Activated naive CD8-positive, alpha-beta T cell treated with anti-CD3 and anti-CD28 coated beads, Interleukin-2, amount 50 U/mL, for 24 hours (primary cell): Measurements from ENCODE around the gene FKBP3.

Experiments
- ATAC-seq: fragments of 150-1000 bp; cut with Tn5 transposase; one replicate; pipeline ENCODE4 v1.10.0; 2021
- DNase-seq: peaks from one replicate; pipeline ENCODE4 v3.0.0; 2021
- H3K27ac Mint-ChIP-seq: one replicate; pipeline ENCODE4 v1.8.0; 2021; ENCODE audit warnings: mild to moderate bottlenecking, mixed read lengths
- H3K27me3 Mint-ChIP-seq: one replicate; pipeline ENCODE4 v1.8.0; 2021; ENCODE audit warnings: mixed read lengths
- H3K36me3 Mint-ChIP-seq: one replicate; pipeline ENCODE4 v1.8.0; 2021; ENCODE audit warnings: low read depth, mixed read lengths
- H3K4me1 Mint-ChIP-seq: one replicate; pipeline ENCODE4 v1.8.0; 2021; ENCODE audit warnings: mixed read lengths
- H3K4me3 Mint-ChIP-seq: one replicate; pipeline ENCODE4 v1.8.0; 2021; ENCODE audit warnings: mild to moderate bottlenecking, moderate library complexity, mixed read lengths
- H3K9me3 Mint-ChIP-seq: one replicate; pipeline ENCODE4 v1.8.0; 2021; ENCODE audit warnings: mixed read lengths

The FKBP3 gene

DNA sequence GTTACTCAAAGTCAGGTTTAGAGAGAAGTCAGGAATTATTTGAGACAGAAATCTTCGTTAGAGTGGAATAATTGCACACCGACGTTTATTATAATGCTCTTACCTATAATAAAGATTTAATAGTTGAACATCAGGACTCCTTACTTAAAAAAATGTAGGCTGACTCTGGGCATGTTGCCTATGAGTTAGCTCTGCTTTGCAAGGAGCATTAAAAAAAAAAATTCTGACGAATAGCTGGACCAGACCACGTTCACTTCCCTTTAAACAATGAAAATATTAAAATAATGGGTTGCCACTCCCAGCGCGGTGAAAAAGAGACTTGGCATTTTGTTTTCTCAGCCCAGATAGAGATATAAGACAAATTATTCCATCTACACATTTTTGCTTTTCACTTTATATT, 875 bp upstream of the FKBP3 start:
- Mint-ChIP-seq H3K9me3 (no peaks in the 10 kb centered on the region), H3K27me3 (no peaks in the 10 kb centered on the region), H3K4me1 (peaks cover 35% of the 10 kb centered on the region), H3K4me3 (peak overlapping the region; percentile 98), H3K27ac (peak overlapping the region; percentile 97), H3K36me3 (peaks cover 5% of the 10 kb centered on the region)
- ATAC-seq (no peak), DNase-seq (no peak)

GRCh38 chr14:45133683-45134050, 614 bp downstream of the FKBP3 start:
- DNase-seq (no peak), ATAC-seq (no peak)
- Mint-ChIP-seq H3K4me3 (peak overlapping the region; percentile 98), H3K4me1 (peaks cover 26% of the 10 kb centered on the region), H3K9me3 (no peaks in the 10 kb centered on the region), H3K36me3 (peaks cover 7% of the 10 kb centered on the region), H3K27me3 (no peaks in the 10 kb centered on the region), H3K27ac (peak overlapping the region; percentile 97)

DNA sequence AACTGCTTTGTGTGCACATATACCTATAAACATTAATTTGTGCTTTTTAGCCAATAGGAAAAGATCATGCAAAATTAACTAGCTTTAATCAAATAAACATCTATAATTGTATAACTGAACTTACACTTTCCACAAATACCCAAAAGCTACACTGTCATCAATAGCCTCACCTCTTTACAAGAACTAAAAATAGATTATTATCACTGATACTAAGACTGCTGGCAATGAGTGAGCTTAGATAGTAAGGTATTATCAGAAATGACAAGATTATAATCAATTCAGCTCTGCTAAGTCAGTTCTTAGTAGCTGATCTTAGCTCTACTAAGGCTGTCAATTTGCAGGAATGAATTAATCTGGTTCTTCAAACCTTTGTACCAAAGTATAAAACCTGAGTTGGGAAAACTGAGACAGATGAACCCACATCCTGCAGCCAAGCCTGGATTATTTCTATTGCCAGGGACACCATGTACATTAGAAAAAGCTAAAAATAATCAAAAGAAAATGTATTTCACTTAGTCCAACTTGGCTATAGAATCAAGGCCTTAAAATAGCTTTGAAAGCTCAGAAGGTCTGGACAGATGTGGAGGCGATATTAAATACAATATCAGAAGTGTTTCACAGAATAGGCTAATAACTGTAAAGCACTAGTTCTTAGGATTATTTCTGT, 5.2 kb downstream of the FKBP3 start:
- ATAC-seq: no peak
- Mint-ChIP-seq H3K9me3 (no peaks in the 10 kb centered on the region), H3K4me3 (no peak overlapping the region), H3K36me3 (peaks cover 21% of the 10 kb centered on the region), H3K27me3 (no peaks in the 10 kb centered on the region), H3K27ac (no peak overlapping the region), H3K4me1 (peaks cover 12% of the 10 kb centered on the region)
- no peak for DNase-seq

DNA sequence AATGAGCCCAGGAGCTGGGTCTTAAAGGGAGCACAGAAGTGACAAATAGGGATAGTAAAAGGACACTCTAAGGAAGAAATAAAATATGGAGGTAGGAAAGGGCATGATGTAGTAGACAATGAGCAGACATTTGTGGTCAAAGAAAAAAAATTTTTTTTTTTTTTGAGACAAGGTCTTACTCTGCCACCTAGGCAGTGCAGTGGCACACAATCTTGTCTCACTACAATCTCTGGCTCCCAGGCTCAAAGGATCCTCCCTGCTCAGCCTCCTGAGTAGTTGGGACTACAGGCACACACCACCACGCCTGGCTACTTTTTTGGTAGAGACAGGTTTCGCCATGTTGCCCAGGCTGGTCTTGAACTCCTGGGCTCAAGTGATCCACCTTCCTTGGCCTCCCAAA, 8.5 kb downstream of the FKBP3 start:
- peak; percentile 15 for ATAC-seq
- H3K9me3 Mint-ChIP-seq: no peaks in the 10 kb centered on the region
- no peak overlapping the region for H3K4me3 Mint-ChIP-seq
- no peak for DNase-seq
- H3K27ac Mint-ChIP-seq: no peak overlapping the region
- peaks cover 36% of the 10 kb centered on the region for H3K36me3 Mint-ChIP-seq
- peaks cover 3% of the 10 kb centered on the region for H3K4me1 Mint-ChIP-seq
- no peaks in the 10 kb centered on the region for H3K27me3 Mint-ChIP-seq

GRCh38 chr14:45123271-45123670, 11.0 kb downstream of the FKBP3 start:
- no peaks in the 10 kb centered on the region for H3K9me3 Mint-ChIP-seq
- DNase-seq: no peak

GRCh38 chr14:45120096-45120495, 14.2 kb downstream of the FKBP3 start:
- no peaks in the 10 kb centered on the region for H3K9me3 Mint-ChIP-seq

More at GRCh38 chr14:45123271-45123670, 11.0 kb downstream of the FKBP3 start:
- ATAC-seq: no peak
- peaks cover 3% of the 10 kb centered on the region for H3K4me1 Mint-ChIP-seq
- no peaks in the 10 kb centered on the region for H3K27me3 Mint-ChIP-seq
- no peak overlapping the region for H3K4me3 Mint-ChIP-seq
- peaks cover 45% of the 10 kb centered on the region for H3K36me3 Mint-ChIP-seq
- no peak overlapping the region for H3K27ac Mint-ChIP-seq

GRCh38 chr14:45118594-45118993, 15.7 kb downstream of the FKBP3 start:
- H3K27me3 Mint-ChIP-seq: no peaks in the 10 kb centered on the region
- H3K36me3 Mint-ChIP-seq: peaks cover 52% of the 10 kb centered on the region
- H3K4me1 Mint-ChIP-seq: peaks cover 8% of the 10 kb centered on the region
- no peaks in the 10 kb centered on the region for H3K9me3 Mint-ChIP-seq
- no peak overlapping the region for H3K4me3 Mint-ChIP-seq
- H3K27ac Mint-ChIP-seq: no peak overlapping the region
- DNase-seq (no peak), ATAC-seq (no peak)

More at GRCh38 chr14:45120096-45120495, 14.2 kb downstream of the FKBP3 start:
- Mint-ChIP-seq H3K27ac (no peak overlapping the region), H3K4me3 (no peak overlapping the region), H3K36me3 (peaks cover 48% of the 10 kb centered on the region), H3K4me1 (no peaks in the 10 kb centered on the region), H3K27me3 (no peaks in the 10 kb centered on the region)
- DNase-seq (no peak), ATAC-seq (no peak)

GRCh38 chr14:45114327-45114726, 20.0 kb downstream of the FKBP3 start:
- no peak for DNase-seq
- Mint-ChIP-seq H3K4me3 (no peak overlapping the region), H3K4me1 (peaks cover 16% of the 10 kb centered on the region), H3K9me3 (no peaks in the 10 kb centered on the region), H3K27ac (peak overlapping the region; percentile 78), H3K36me3 (peaks cover 54% of the 10 kb centered on the region), H3K27me3 (no peaks in the 10 kb centered on the region)
- ATAC-seq: peak; percentile 73

DNA sequence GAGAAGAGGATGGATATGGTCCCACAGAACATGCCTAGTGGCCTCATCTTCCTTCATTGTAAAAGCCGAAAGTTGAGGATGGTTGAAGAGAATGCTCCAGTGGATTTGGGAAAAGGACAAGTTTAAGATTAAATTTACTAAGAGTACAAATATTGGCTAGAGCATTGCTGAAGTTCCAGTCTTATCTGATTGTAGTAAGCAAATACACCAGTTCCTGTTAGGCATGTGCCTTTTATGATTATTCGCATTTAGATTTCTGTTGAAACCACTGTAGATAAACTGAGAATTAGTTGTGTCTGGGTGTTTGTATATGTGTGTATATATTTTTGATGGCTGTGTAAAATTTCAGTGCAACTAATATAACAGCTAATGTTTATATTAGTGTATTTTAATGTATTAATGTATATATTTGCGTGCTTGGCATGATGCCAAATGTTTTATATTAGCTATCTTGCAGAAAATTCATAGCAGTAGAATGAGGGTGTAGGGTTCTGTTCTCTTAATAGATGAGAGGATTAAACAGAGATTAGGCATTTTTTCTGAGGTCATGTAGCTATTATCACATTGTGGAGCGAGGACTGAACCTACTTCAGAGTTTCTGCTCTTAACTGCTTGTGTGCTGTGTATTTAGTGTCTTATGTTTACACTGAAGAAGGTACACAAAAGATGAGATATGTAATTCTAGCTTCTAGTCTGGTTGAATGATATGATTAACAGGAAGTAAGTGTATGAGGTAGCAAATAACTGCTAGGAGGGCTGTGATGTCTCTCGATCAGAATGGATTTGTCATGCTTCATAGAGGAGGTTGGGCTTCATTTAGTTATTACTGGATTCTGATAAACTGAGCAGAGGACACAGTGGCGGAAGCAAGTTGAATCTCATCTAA, 21.1 kb downstream of the FKBP3 start:
- peaks cover 56% of the 10 kb centered on the region for H3K36me3 Mint-ChIP-seq

GRCh38 chr14:45104561-45104960, 29.7 kb downstream of the FKBP3 start:
- no peaks in the 10 kb centered on the region for H3K9me3 Mint-ChIP-seq
- H3K27ac Mint-ChIP-seq: no peak overlapping the region
- no peaks in the 10 kb centered on the region for H3K4me1 Mint-ChIP-seq
- peaks cover 65% of the 10 kb centered on the region for H3K36me3 Mint-ChIP-seq
- H3K27me3 Mint-ChIP-seq: no peaks in the 10 kb centered on the region
- DNase-seq (no peak), ATAC-seq (no peak)
- no peak overlapping the region for H3K4me3 Mint-ChIP-seq

More for the DNA sequence above, 21.1 kb downstream of the FKBP3 start:
- Mint-ChIP-seq H3K27ac (peak overlapping the region; percentile 76), H3K4me3 (peak overlapping the region; percentile 18), H3K9me3 (no peaks in the 10 kb centered on the region), H3K4me1 (peaks cover 16% of the 10 kb centered on the region), H3K27me3 (no peaks in the 10 kb centered on the region)
- ATAC-seq: peak; percentile 11
- no peak for DNase-seq

DNA sequence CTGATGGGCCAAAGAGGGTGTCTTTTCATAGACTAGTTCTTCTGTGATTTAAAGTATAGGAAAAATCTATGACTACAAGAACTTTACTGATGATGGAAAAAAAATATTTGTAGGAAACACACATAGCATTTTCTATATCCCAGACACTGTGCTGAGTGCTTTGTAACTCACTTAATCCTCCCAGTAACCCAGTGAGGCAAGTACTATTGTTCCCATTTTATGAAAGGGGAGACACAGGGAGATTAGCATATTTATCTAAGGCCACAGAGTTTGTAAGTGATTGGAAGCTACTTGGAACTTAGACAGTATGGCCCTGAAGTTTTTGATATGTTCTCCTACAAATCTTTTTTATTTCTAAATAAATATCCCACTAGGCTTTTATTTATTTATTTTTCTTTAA, 30.5 kb downstream of the FKBP3 start:
- DNase-seq: no peak
- H3K4me1 Mint-ChIP-seq: no peaks in the 10 kb centered on the region
- H3K27me3 Mint-ChIP-seq: no peaks in the 10 kb centered on the region
- no peaks in the 10 kb centered on the region for H3K9me3 Mint-ChIP-seq
- H3K36me3 Mint-ChIP-seq: peaks cover 65% of the 10 kb centered on the region
- H3K27ac Mint-ChIP-seq: no peak overlapping the region
- no peak for ATAC-seq
- H3K4me3 Mint-ChIP-seq: no peak overlapping the region

- ATAC-seq (no peak), DNase-seq (no peak)
- Mint-ChIP-seq H3K4me1 (peaks cover 22% of the 10 kb centered on the region), H3K4me3 (no peak overlapping the region), H3K9me3 (no peaks in the 10 kb centered on the region), H3K27ac (no peak overlapping the region), H3K27me3 (no peaks in the 10 kb centered on the region), H3K36me3 (peaks cover 66% of the 10 kb centered on the region)
Measured at GRCh38 chr14:45096218-45096617, 38.1 kb downstream of the FKBP3 start.

- Mint-ChIP-seq H3K27me3 (no peaks in the 10 kb centered on the region), H3K4me3 (no peak overlapping the region), H3K4me1 (peaks cover 33% of the 10 kb centered on the region)
Measured at GRCh38 chr14:45095143-45095542, 39.1 kb downstream of the FKBP3 start.

GRCh38 chr14:45094275-45094674, 40.0 kb downstream of the FKBP3 start:
- Mint-ChIP-seq H3K4me3 (no peak overlapping the region), H3K27ac (no peak overlapping the region), H3K4me1 (peaks cover 42% of the 10 kb centered on the region), H3K27me3 (no peaks in the 10 kb centered on the region), H3K36me3 (peaks cover 53% of the 10 kb centered on the region), H3K9me3 (no peaks in the 10 kb centered on the region)
- DNase-seq (no peak), ATAC-seq (no peak)

More at GRCh38 chr14:45095143-45095542, 39.1 kb downstream of the FKBP3 start:
- Mint-ChIP-seq H3K9me3 (no peaks in the 10 kb centered on the region), H3K27ac (no peak overlapping the region), H3K36me3 (peaks cover 58% of the 10 kb centered on the region)
- no peak for ATAC-seq
- no peak for DNase-seq

- H3K4me3 Mint-ChIP-seq: no peak overlapping the region
- H3K27ac Mint-ChIP-seq: no peak overlapping the region
- H3K4me1 Mint-ChIP-seq: peaks cover 66% of the 10 kb centered on the region
- no peak for DNase-seq
- peaks cover 42% of the 10 kb centered on the region for H3K36me3 Mint-ChIP-seq
- ATAC-seq: no peak
- no peaks in the 10 kb centered on the region for H3K9me3 Mint-ChIP-seq
- H3K27me3 Mint-ChIP-seq: no peaks in the 10 kb centered on the region
Measured at GRCh38 chr14:45091710-45092109, 42.6 kb downstream of the FKBP3 start.
